ENCODE results near the gene BACE2.

DNA sequence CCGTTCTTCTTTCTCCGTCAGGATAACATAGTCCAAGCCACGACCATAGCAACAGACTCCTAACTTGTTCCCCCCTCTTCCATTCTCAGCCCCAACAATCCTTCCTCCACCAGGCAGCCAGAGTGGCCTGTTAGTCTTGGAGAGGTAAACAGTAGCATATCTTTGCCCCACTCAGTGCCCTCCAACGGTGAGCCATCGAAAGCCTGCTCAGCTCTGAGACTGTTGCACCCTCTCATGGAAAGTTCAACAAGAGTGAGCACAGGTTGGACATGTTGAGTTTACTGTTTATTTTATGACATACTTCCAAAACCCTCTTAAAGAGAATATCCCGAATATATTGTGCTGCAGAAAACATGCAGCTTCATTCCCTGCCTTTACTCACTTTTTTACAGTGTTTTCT is 30.1 kb upstream of the BACE2 start:
- TF ChIP-seq, protein P1, sequence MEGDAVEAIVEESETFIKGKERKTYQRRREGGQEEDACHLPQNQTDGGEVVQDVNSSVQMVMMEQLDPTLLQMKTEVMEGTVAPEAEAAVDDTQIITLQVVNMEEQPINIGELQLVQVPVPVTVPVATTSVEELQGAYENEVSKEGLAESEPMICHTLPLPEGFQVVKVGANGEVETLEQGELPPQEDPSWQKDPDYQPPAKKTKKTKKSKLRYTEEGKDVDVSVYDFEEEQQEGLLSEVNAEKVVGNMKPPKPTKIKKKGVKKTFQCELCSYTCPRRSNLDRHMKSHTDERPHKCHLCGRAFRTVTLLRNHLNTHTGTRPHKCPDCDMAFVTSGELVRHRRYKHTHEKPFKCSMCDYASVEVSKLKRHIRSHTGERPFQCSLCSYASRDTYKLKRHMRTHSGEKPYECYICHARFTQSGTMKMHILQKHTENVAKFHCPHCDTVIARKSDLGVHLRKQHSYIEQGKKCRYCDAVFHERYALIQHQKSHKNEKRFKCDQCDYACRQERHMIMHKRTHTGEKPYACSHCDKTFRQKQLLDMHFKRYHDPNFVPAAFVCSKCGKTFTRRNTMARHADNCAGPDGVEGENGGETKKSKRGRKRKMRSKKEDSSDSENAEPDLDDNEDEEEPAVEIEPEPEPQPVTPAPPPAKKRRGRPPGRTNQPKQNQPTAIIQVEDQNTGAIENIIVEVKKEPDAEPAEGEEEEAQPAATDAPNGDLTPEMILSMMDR (IDR thresholded peaks at IDR 0.05): no peak
- TF ChIP-seq ESRRA (IDR thresholded peaks at IDR 0.05; ENCODE audit: borderline replicate concordance, low read length): no peak
- TF ChIP-seq CBX2 (IDR thresholded peaks at IDR 0.05; ENCODE audit: borderline replicate concordance, low read depth): no peak
- no peak for TF ChIP-seq RAD21 (conservative IDR thresholded peaks at IDR 0.05 in 1 of 2, IDR thresholded peaks at IDR 0.05 in 1 of 2)
- no peak for TF ChIP-seq POLR2A (IDR thresholded peaks at IDR 0.05; ENCODE audit: low read length)
- TF ChIP-seq RCOR1 (IDR thresholded peaks at IDR 0.05; ENCODE audit: low read depth, low read length): no peak
- TF ChIP-seq USF2 (IDR thresholded peaks at IDR 0.05): no peak
